GM08714 (cell line): ENCODE results near the gene OR2T2.
"Not testable (repeated sequence)": the region's sequence is repeated elsewhere in the genome, so short reads cannot be mapped to it uniquely, and the experiment has no call there.

Experiments used
- H3K4me3 ChIP-seq: fragments of 200-500 bp; sonication (Bioruptor generic); 2 replicates; pipeline ENCODE4 v1.5.1; 2014; ENCODE audit warnings: mild to moderate bottlenecking, low read length, inconsistent platforms
- ZNF274 ChIP-seq: IDR thresholded peaks from 2 replicates; pipeline ENCODE4 v1.6.1; 2012; ENCODE audit warnings: mild to moderate bottlenecking, low read depth, low read length

The OR2T2 gene

GRCh38 chr1:248445399-248445798 is at the start of gene OR2T2:
Gene OR2T2 (plus strand): TSS chr1:248445637. CDS start chr1:248452798, 7,161 bp downstream.
- not testable (repeated sequence) for H3K4me3 ChIP-seq

- TF ChIP-seq ZNF274, result no peak
- H3K4me3 ChIP-seq, result no peak within 1 kb of the TSS
These were observed 42.7 kb upstream of the OR2T2 start, which contains the start of gene OR2T1 for GRCh38 chr1:248402748-248403147. Gene OR2T1 (plus strand): TSS chr1:248403048. CDS start chr1:248406148, 3,100 bp downstream.

GRCh38 chr1:248404024-248404423 is 41.4 kb upstream of the OR2T2 start:
- no peak for TF ChIP-seq ZNF274
- no peak overlapping the region for H3K4me3 ChIP-seq

- H3K4me3 ChIP-seq, result no peak overlapping the region
- TF ChIP-seq ZNF274, result no peak
These were observed 38.4 kb upstream of the OR2T2 start for GRCh38 chr1:248406721-248407692.

GRCh38 chr1:248416226-248416625 is 29.2 kb upstream of the OR2T2 start:
- TF ChIP-seq ZNF274, result no peak
- H3K4me3 ChIP-seq, result no peak overlapping the region

- no peak for TF ChIP-seq ZNF274
- no peak overlapping the region for H3K4me3 ChIP-seq
These were observed 27.6 kb upstream of the OR2T2 start for GRCh38 chr1:248417854-248418253.

GRCh38 chr1:248421384-248421783 is 24.1 kb upstream of the OR2T2 start:
- TF ChIP-seq ZNF274, result no peak
- no peak overlapping the region for H3K4me3 ChIP-seq

- not testable (repeated sequence) for H3K4me3 ChIP-seq
These were observed 17.8 kb upstream of the OR2T2 start for GRCh38 chr1:248427526-248428191.

- H3K4me3 ChIP-seq, result not testable (repeated sequence)
These were observed 17.3 kb upstream of the OR2T2 start for GRCh38 chr1:248428192-248428533.

GRCh38 chr1:248431683-248432082 is 13.8 kb upstream of the OR2T2 start:
- not testable (repeated sequence) for H3K4me3 ChIP-seq

GRCh38 chr1:248432201-248432600 is 13.2 kb upstream of the OR2T2 start:
- H3K4me3 ChIP-seq, result not testable (repeated sequence)

- not testable (repeated sequence) for H3K4me3 ChIP-seq
These were observed 11.5 kb upstream of the OR2T2 start for GRCh38 chr1:248433811-248434415.

- not testable (repeated sequence) for H3K4me3 ChIP-seq
These were observed 10.5 kb upstream of the OR2T2 start for GRCh38 chr1:248434913-248435312.

- not testable (repeated sequence) for H3K4me3 ChIP-seq
These were observed 9.1 kb upstream of the OR2T2 start for GRCh38 chr1:248436303-248436702.

- H3K4me3 ChIP-seq, result not testable (repeated sequence)
These were observed 6.8 kb upstream of the OR2T2 start for GRCh38 chr1:248438668-248439067.

GRCh38 chr1:248439283-248439682 is 6.2 kb upstream of the OR2T2 start:
- H3K4me3 ChIP-seq, result not testable (repeated sequence)

- not testable (repeated sequence) for H3K4me3 ChIP-seq
These were observed 2.7 kb upstream of the OR2T2 start for GRCh38 chr1:248442500-248443277.

GRCh38 chr1:248444603-248445002 is 834 bp upstream of the OR2T2 start:
- H3K4me3 ChIP-seq, result not testable (repeated sequence)

- H3K4me3 ChIP-seq, result not testable (repeated sequence)
These were observed 3.1 kb downstream of the OR2T2 start for GRCh38 chr1:248448409-248449074.
